Natural killer cell (primary cell): Measurements from ENCODE around the gene FOXC1. TPM values are rescaled to one million over a fixed set of nuclear protein-coding genes. Genes with fewer than 3 reads are reported as not detected.
A peak's percentile ranks its signal among the peaks of the same experiment; 100 is the strongest.

Experiments used
- ATAC-seq, 3 donors: fragments of 150-1000 bp in 2 of 3; fragments of 200-7000 bp in 1 of 3; cut with Tn5 transposase; 1 replicate in 1 of 3; 2 replicates in 2 of 3; pipeline ENCODE4 v1.10.0; 2021; ENCODE audit warnings: mild to moderate bottlenecking in 2 of 3, moderate library complexity in 2 of 3
- DNase-seq, 2 donors: peaks; one replicate each; pipeline versions ENCODE4 v3.0.0 to v3.0.0-alpha.2; 2013 to 2021; ENCODE audit warnings: mixed read lengths in 1 of 2
- H3K27ac ChIP-seq: one replicate; pipeline ENCODE4 v1.5.1; 2013; ENCODE audit warnings: mild to moderate bottlenecking, low read length
- H3K27me3 ChIP-seq: one replicate; pipeline ENCODE4 v1.6.1; 2013; ENCODE audit warnings: low read length; ENCODE audit not compliant: control insufficient read depth, insufficient read depth
- H3K36me3 ChIP-seq: one replicate; pipeline ENCODE4 v1.6.1; 2013; ENCODE audit warnings: low read length; ENCODE audit not compliant: control insufficient read depth, insufficient read depth
- H3K4me1 ChIP-seq: one replicate; pipeline ENCODE4 v1.6.1; 2013; ENCODE audit warnings: low read length; ENCODE audit not compliant: control insufficient read depth, insufficient read depth
- H3K4me3 ChIP-seq: one replicate; pipeline ENCODE4 v1.5.1; 2013; ENCODE audit warnings: low read length
- H3K9me3 ChIP-seq: one replicate; pipeline ENCODE4 v1.6.1; 2013; ENCODE audit warnings: low read length; ENCODE audit not compliant: control insufficient read depth, insufficient read depth
- H3K27ac Mint-ChIP-seq, 2 donors: one replicate each; pipeline ENCODE4 v1.8.0; 2022; ENCODE audit warnings: mild to moderate bottlenecking in 2 of 2, mixed read lengths in 2 of 2, moderate library complexity in 1 of 2
- H3K27me3 Mint-ChIP-seq, 2 donors: one replicate each; pipeline ENCODE4 v1.8.0; 2022; ENCODE audit warnings: low read depth in 2 of 2, mixed read lengths in 2 of 2
- H3K36me3 Mint-ChIP-seq: one replicate; pipeline ENCODE4 v1.8.0; 2022; ENCODE audit warnings: mixed read lengths
- H3K4me1 Mint-ChIP-seq, 2 donors: one replicate each; pipeline ENCODE4 v1.8.0; 2022; ENCODE audit warnings: mixed read lengths in 2 of 2
- H3K4me3 Mint-ChIP-seq: one replicate; pipeline ENCODE4 v1.8.0; 2022; ENCODE audit warnings: mild to moderate bottlenecking, moderate library complexity, mixed read lengths
- H3K9me3 Mint-ChIP-seq, 2 donors: one replicate each; pipeline ENCODE4 v1.8.0; 2022; ENCODE audit warnings: mixed read lengths in 2 of 2
- WGBS: methylation state at CpG from one replicate; pipeline ENCODE4 v1.1.7; 2013; ENCODE audit warnings: missing lambda C conversion rate; ENCODE audit not compliant: insufficient coverage; 5-methylcytosine and 5-hydroxymethylcytosine counted together
- intact Hi-C: fragments of 100-400 bp; cut with micrococcal nuclease; formaldehyde crosslinking; loops from one replicate; pipeline ENCODE4 v1.14.2; 2022
- total RNA-seq, 4 donors: library from RNA; stranded (reverse); fragments of 120-200 nt in 1 of 4; gene quantifications; one replicate each; pipeline versions ENCODE4 v1.2.3 to v1.2.4, GENCODE V29; 2013 to 2022
- TF ChIP-seq, protein P1 (sequence below): fragments of 200-600 bp; IDR thresholded peaks from one replicate; pipeline ENCODE4 v1.8.0; 2022; ENCODE audit warnings: antibody characterized with exemption

The FOXC1 gene
- total RNA-seq, 3 donors from 2014 or later (not counting 1 experiment from before 2014, with no cell fraction given), result 0.16 to 0.21 TPM; not detected in 1

GRCh38 chr6:1622851-1623768 lies 13.4 kb downstream of the FOXC1 start:
- Mint-ChIP-seq H3K4me1 (peaks cover 16 to 18% of the 10 kb centered on the region in 2 donors), H3K4me3 (peak overlapping the region; percentile 73), H3K36me3 (no peaks in the 10 kb centered on the region), H3K27ac (no peak overlapping the region), H3K27me3 (peaks cover 44 to 53% of the 10 kb centered on the region in 2 donors), H3K9me3 (no peaks in the 10 kb centered on the region)
- no peaks in the 10 kb centered on the region for H3K9me3 ChIP-seq
- whole genome bisulfite sequencing, result 96% methylated on average over 8 of the region's 8 CpGs
- intact Hi-C loops, result no loop called here
- peaks cover 42% of the 10 kb centered on the region for H3K27me3 ChIP-seq
- peaks cover 16% of the 10 kb centered on the region for H3K4me1 ChIP-seq
- H3K4me3 ChIP-seq, result no peak overlapping the region
- no peak for DNase-seq
- H3K36me3 ChIP-seq, result no peaks in the 10 kb centered on the region
- TF ChIP-seq, protein P1, sequence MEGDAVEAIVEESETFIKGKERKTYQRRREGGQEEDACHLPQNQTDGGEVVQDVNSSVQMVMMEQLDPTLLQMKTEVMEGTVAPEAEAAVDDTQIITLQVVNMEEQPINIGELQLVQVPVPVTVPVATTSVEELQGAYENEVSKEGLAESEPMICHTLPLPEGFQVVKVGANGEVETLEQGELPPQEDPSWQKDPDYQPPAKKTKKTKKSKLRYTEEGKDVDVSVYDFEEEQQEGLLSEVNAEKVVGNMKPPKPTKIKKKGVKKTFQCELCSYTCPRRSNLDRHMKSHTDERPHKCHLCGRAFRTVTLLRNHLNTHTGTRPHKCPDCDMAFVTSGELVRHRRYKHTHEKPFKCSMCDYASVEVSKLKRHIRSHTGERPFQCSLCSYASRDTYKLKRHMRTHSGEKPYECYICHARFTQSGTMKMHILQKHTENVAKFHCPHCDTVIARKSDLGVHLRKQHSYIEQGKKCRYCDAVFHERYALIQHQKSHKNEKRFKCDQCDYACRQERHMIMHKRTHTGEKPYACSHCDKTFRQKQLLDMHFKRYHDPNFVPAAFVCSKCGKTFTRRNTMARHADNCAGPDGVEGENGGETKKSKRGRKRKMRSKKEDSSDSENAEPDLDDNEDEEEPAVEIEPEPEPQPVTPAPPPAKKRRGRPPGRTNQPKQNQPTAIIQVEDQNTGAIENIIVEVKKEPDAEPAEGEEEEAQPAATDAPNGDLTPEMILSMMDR, result no peak
- no peak for ATAC-seq
- H3K27ac ChIP-seq, result no peak overlapping the region

GRCh38 chr6:1623769-1624057 lies 14.0 kb downstream of the FOXC1 start:
- ATAC-seq (no peak), DNase-seq (no peak)
- Mint-ChIP-seq H3K4me3 (peak overlapping the region; percentile 73), H3K36me3 (no peaks in the 10 kb centered on the region), H3K9me3 (no peaks in the 10 kb centered on the region), H3K27me3 (peaks cover 44 to 53% of the 10 kb centered on the region in 2 donors), H3K4me1 (peaks cover 14 to 16% of the 10 kb centered on the region in 2 donors), H3K27ac (no peak overlapping the region)
- Histone ChIP-seq H3K4me1 (peaks cover 16% of the 10 kb centered on the region), H3K36me3 (no peaks in the 10 kb centered on the region), H3K9me3 (no peaks in the 10 kb centered on the region), H3K27me3 (peaks cover 42% of the 10 kb centered on the region), H3K4me3 (no peak overlapping the region), H3K27ac (no peak overlapping the region)
- intact Hi-C loops, result no loop called here
- 97% methylated on average over 12 of the region's 12 CpGs for WGBS
- TF ChIP-seq, protein P1, result no peak

- Histone ChIP-seq H3K4me1 (peaks cover 16% of the 10 kb centered on the region), H3K27ac (no peak overlapping the region), H3K27me3 (peaks cover 40% of the 10 kb centered on the region), H3K4me3 (no peak overlapping the region), H3K9me3 (no peaks in the 10 kb centered on the region), H3K36me3 (no peaks in the 10 kb centered on the region)
- Mint-ChIP-seq H3K9me3 (no peaks in the 10 kb centered on the region), H3K27me3 (peaks cover 43 to 58% of the 10 kb centered on the region in 2 donors), H3K36me3 (no peaks in the 10 kb centered on the region), H3K4me1 (peaks cover 14 to 16% of the 10 kb centered on the region in 2 donors), H3K4me3 (no peak overlapping the region), H3K27ac (no peak overlapping the region)
- peak in 1 of 3 donors; percentile 28 for ATAC-seq
- TF ChIP-seq, protein P1, result no peak
- DNase-seq, result no peak
- WGBS, result 37% methylated on average over 65 of the region's 66 CpGs
- intact Hi-C loops, result no loop called here
Measured at GRCh38 chr6:1624058-1624850, 14.5 kb downstream of the FOXC1 start.
